IMR-90 (cell line): Measurements from ENCODE around the gene MGST2. TPM values are rescaled to one million over a fixed set of nuclear protein-coding genes. Genes with fewer than 3 reads are reported as not detected.
A peak's percentile ranks its signal among the peaks of the same experiment; 100 is the strongest.

Source experiments
- ATAC-seq: fragments of 200-7000 bp; cut with Tn5 transposase; 2 replicates; pipeline ENCODE4 v1.9.1; 2020; ENCODE audit warnings: low read depth, mild to moderate bottlenecking, moderate library complexity
- BruUV-seq: library from RNA; stranded (reverse); fragments of 400-500 nt; replicated peaks from 2 replicates; lab custom pipeline; 2021; lab: Mats Ljungman, UMichigan
- CTCF ChIA-PET: fragments of 300-600 bp; formaldehyde crosslinking; extraction: SDS; loops from one replicate; lab custom pipeline; 2021; ENCODE audit warnings: antibody characterized with exemption; lab: Yijun Ruan, JAX
- POLR2A ChIA-PET: fragments of 300-600 bp; sonication (Branson Sonifier 250); formaldehyde crosslinking; loops from one replicate; lab custom pipeline; 2022; ENCODE audit warnings: antibody characterized with exemption; ENCODE audit not compliant: unreplicated experiment; lab: Charles Lee
- DNase-seq: peaks from one replicate; pipeline ENCODE4 v3.0.0; 2013
- H2AFZ ChIP-seq: replicated peaks from 2 replicates; pipeline ENCODE3; 2013; ENCODE audit warnings: low read length, mild to moderate bottlenecking; ENCODE audit not compliant: poor library complexity
- H2AK5ac ChIP-seq: 2 replicates; pipeline ENCODE4 v1.6.1; 2013; ENCODE audit warnings: low read depth, low read length, inconsistent platforms
- H2AK9ac ChIP-seq: replicated peaks from 2 replicates; pipeline ENCODE3; 2013; ENCODE audit warnings: mild to moderate bottlenecking, low read depth, low read length, moderate library complexity; ENCODE audit not compliant: poor library complexity
- H2BK120ac ChIP-seq: 2 replicates; pipeline ENCODE4 v1.6.1; 2013; ENCODE audit warnings: low read depth, low read length, inconsistent platforms
- H2BK15ac ChIP-seq: 3 replicates; pipeline ENCODE4 v1.6.1; 2013; ENCODE audit warnings: low read depth, low read length, inconsistent platforms
- H2BK20ac ChIP-seq: 2 replicates; pipeline ENCODE4 v1.6.1; 2013; ENCODE audit warnings: low read depth, mild to moderate bottlenecking, inconsistent platforms, low read length, moderate library complexity
- H2BK5ac ChIP-seq: 2 replicates; pipeline ENCODE4 v1.6.1; 2013; ENCODE audit warnings: mild to moderate bottlenecking, low read depth, low read length, inconsistent platforms; ENCODE audit not compliant: poor library complexity, severe bottlenecking
- H3K14ac ChIP-seq: replicated peaks from 2 replicates; pipeline ENCODE4 v1.6.1; 2013; ENCODE audit warnings: low read depth, low read length, inconsistent platforms
- H3K18ac ChIP-seq: 2 replicates; pipeline ENCODE4 v1.6.1; 2013; ENCODE audit warnings: low read depth, low read length, control low read depth
- H3K23ac ChIP-seq: 2 replicates; pipeline ENCODE4 v1.6.1; 2013; ENCODE audit warnings: low read depth, low read length, inconsistent platforms
- H3K27ac ChIP-seq: 2 replicates; pipeline ENCODE4 v1.5.1; 2013; ENCODE audit warnings: mild to moderate bottlenecking, control low read depth, low read length; ENCODE audit not compliant: insufficient read depth
- H3K27me3 ChIP-seq: 2 replicates; pipeline ENCODE4 v1.6.1; 2013; ENCODE audit warnings: low read length; ENCODE audit not compliant: control insufficient read depth, insufficient read depth
- H3K36me3 ChIP-seq: 2 replicates; pipeline ENCODE4 v1.6.1; 2013; ENCODE audit warnings: low read length, mixed read lengths; ENCODE audit not compliant: control insufficient read depth, insufficient read depth
- H3K4ac ChIP-seq: 2 replicates; pipeline ENCODE4 v1.6.1; 2013; ENCODE audit warnings: low read depth, low read length, inconsistent platforms
- H3K4me1 ChIP-seq: 2 replicates; pipeline ENCODE4 v1.6.1; 2013; ENCODE audit warnings: low read length, mixed read lengths; ENCODE audit not compliant: control insufficient read depth, insufficient read depth
- H3K4me2 ChIP-seq: 2 replicates; pipeline ENCODE4 v1.6.1; 2013; ENCODE audit warnings: low read depth, mild to moderate bottlenecking, control low read depth, low read length, moderate library complexity
- H3K4me3 ChIP-seq: 2 replicates; pipeline ENCODE4 v1.5.1; 2013; ENCODE audit warnings: low read depth, mild to moderate bottlenecking, control low read depth, low read length, moderate library complexity; ENCODE audit not compliant: insufficient read depth
- H3K56ac ChIP-seq: 2 replicates; pipeline ENCODE4 v1.6.1; 2013; ENCODE audit warnings: low read length, inconsistent platforms; ENCODE audit not compliant: insufficient read depth; ENCODE audit errors: extremely low read depth
- H3K79me1 ChIP-seq, 2 experiments: 2 replicates each; pipeline ENCODE4 v1.6.1; 2013; ENCODE audit warnings: low read length in 2 of 2, inconsistent platforms in 1 of 2, low read depth in 1 of 2
- H3K9ac ChIP-seq: 2 replicates; pipeline ENCODE4 v1.6.1; 2013; ENCODE audit warnings: low read depth, low read length, control low read depth
- H3K9me1 ChIP-seq: 2 replicates; pipeline ENCODE4 v1.6.1; 2013; ENCODE audit warnings: low read length, inconsistent platforms; ENCODE audit not compliant: insufficient read depth
- H3K9me3 ChIP-seq: 2 replicates; pipeline ENCODE4 v1.6.1; 2013; ENCODE audit warnings: low read length; ENCODE audit not compliant: control insufficient read depth, insufficient read depth
- H4K20me1 ChIP-seq: 2 replicates; pipeline ENCODE4 v1.6.1; 2013; ENCODE audit warnings: low read length, inconsistent platforms; ENCODE audit not compliant: insufficient read depth
- H4K5ac ChIP-seq: 2 replicates; pipeline ENCODE4 v1.6.1; 2013; ENCODE audit warnings: mild to moderate bottlenecking, low read depth, low read length, control low read depth
- H4K8ac ChIP-seq, 2 experiments: 2 replicates each; pipeline ENCODE4 v1.6.1; 2013; ENCODE audit warnings: low read depth in 2 of 2, low read length in 2 of 2, control low read depth in 1 of 2, inconsistent platforms in 1 of 2
- H4K91ac ChIP-seq: 2 replicates; pipeline ENCODE4 v1.6.1; 2013; ENCODE audit warnings: low read depth, low read length, inconsistent platforms; ENCODE audit not compliant: insufficient read depth
- CEBPB ChIP-seq: IDR thresholded peaks from 2 replicates; pipeline ENCODE4 v1.6.1; 2012; ENCODE audit warnings: low read depth, low read length, improper control_type of control experiment
- RFX5 ChIP-seq: IDR thresholded peaks from 2 replicates; pipeline ENCODE4 v1.8.0; 2012; ENCODE audit warnings: low read depth, mild to moderate bottlenecking, low read length, moderate library complexity
- WGBS, 2 experiments: methylation state at CpG; one replicate each; pipeline versions ENCODE4 v1.1.5 to v1.1.7; 2013; ENCODE audit warnings: missing lambda C conversion rate in 2 of 2; ENCODE audit not compliant: insufficient read length in 1 of 2; ENCODE audit errors: extremely low coverage in 2 of 2; 5-methylcytosine and 5-hydroxymethylcytosine counted together
- dilution Hi-C: fragments of 300-500 bp; cut with HindIII; formaldehyde crosslinking; loops from one replicate; pipeline ENCODE4 v1.14.3; 2018; ENCODE audit warnings: low sequenced_read_pairs; ENCODE audit not compliant: unreplicated experiment
- in situ Hi-C: fragments of 300-500 bp; cut with MboI; formaldehyde crosslinking; loops from 3 replicates; pipeline ENCODE4 v1.14.3; 2019; ENCODE audit warnings: low sequenced_read_pairs, inconsistent platforms, mixed read lengths
- intact Hi-C: fragments of 100-400 bp; cut with micrococcal nuclease; formaldehyde crosslinking; loops from 2 replicates; pipeline ENCODE4 v1.10.0; 2022
- polyA plus RNA-seq, 3 experiments: library from polyadenylated mRNA; depleted of rRNA; stranded (reverse); fragments of >200 nt; gene quantifications; 2 replicates each; pipeline ENCODE4 v1.2.3, GENCODE V29; 2012; ENCODE audit warnings: low replicate concordance in 1 of 3
- total RNA-seq: library from RNA; depleted of rRNA; stranded (reverse); fragments of >200 nt; gene quantifications from 2 replicates; pipeline ENCODE4 v1.2.3, GENCODE V29; 2012
- TF ChIP-seq, protein P1 (sequence below): fragments of 150-350 bp; IDR thresholded peaks from 2 replicates; pipeline ENCODE4 v1.6.1; 2016; ENCODE audit warnings: low read depth, mild to moderate bottlenecking, low read length, moderate library complexity, borderline replicate concordance

MGST2 gene
- total and polyA plus RNA-seq, 2 of the 4 experiments (the other 2 are of a cell fraction), result 4.8 to 10.5 TPM

DNA sequence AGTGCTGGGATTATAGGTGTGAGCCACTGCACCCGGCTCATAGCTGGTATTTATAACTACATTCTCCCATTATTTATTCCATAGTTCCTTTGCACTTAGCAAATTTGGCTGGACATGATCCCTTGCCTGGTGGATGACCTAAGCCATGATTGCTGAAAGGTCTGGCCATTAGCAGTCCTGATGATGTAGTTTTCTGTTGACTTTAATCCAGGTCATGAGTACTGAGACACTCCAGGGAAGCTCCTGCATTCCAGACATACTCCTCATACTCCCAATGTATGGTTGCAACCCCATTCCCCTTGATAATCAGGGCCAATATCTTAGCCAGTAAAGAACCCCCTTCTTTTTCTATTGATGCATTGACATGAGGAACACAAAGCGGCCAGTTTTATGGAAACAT is 24.4 kb upstream of the MGST2 start:
- no peak overlapping the region for H3K56ac ChIP-seq
- ATAC-seq (peak; percentile 80), DNase-seq (peak; percentile 71)
- H4K91ac ChIP-seq, result no peak overlapping the region
- in situ Hi-C loops, result no loop called here
- no peak overlapping the region for H3K4ac ChIP-seq
- H2AK5ac ChIP-seq, result no peak overlapping the region
- no peaks in the 10 kb centered on the region for H4K20me1 ChIP-seq
- H4K5ac ChIP-seq, result no peak overlapping the region
- H3K23ac ChIP-seq, result no peak overlapping the region
- ChIA-PET CTCF (interaction anchor here (0.7 to 1.4 kb wide), 2 partner anchors 11 to 1073 kb away, joined by 3 to 8 read pairs; no protein-coding TSS in a partner anchor), POLR2A (no interaction called here)
- no peak overlapping the region for H2BK20ac ChIP-seq
- no peaks in the 10 kb centered on the region for H3K36me3 ChIP-seq
- TF ChIP-seq RFX5, result no peak
- TF ChIP-seq, protein P1, sequence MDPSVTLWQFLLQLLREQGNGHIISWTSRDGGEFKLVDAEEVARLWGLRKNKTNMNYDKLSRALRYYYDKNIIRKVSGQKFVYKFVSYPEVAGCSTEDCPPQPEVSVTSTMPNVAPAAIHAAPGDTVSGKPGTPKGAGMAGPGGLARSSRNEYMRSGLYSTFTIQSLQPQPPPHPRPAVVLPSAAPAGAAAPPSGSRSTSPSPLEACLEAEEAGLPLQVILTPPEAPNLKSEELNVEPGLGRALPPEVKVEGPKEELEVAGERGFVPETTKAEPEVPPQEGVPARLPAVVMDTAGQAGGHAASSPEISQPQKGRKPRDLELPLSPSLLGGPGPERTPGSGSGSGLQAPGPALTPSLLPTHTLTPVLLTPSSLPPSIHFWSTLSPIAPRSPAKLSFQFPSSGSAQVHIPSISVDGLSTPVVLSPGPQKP, result no peak
- TF ChIP-seq CEBPB, result 0 out of 2 replicates have a peak, but pooled peaks have one; percentile 16
- H3K9ac ChIP-seq, result no peak overlapping the region
- no peak overlapping the region for H4K8ac ChIP-seq
- no peak overlapping the region for H2BK120ac ChIP-seq
- intact Hi-C loops, result no loop called here
- no peak overlapping the region for H2BK15ac ChIP-seq
- no peak overlapping the region for H3K18ac ChIP-seq
- no peak overlapping the region for H3K4me2 ChIP-seq
- no peak overlapping the region for H3K14ac ChIP-seq
- H3K27me3 ChIP-seq, result peaks cover 1% of the 10 kb centered on the region; the same call in 1 of the 2 replicates
- no TSS peak for BruUV-seq
- dilution Hi-C loops, result no loop called here
- H3K79me1 ChIP-seq, result no peaks in the 10 kb centered on the region
- no peak overlapping the region for H2BK5ac ChIP-seq
- peaks cover 7% of the 10 kb centered on the region for H3K9me3 ChIP-seq
- H2AFZ ChIP-seq, result no peak overlapping the region
- H2AK9ac ChIP-seq, result no peak overlapping the region
- WGBS, 2 experiments, result no CpG with 5 or more reads among the region's 2 CpGs
- no peak overlapping the region for H3K27ac ChIP-seq
- peaks cover 2% of the 10 kb centered on the region; the same call in 1 of the 2 replicates for H3K4me1 ChIP-seq
- H3K4me3 ChIP-seq, result no peak overlapping the region
- H3K9me1 ChIP-seq, result 0 out of 2 replicates have a peak, but pooled peaks cover 2% of the 10 kb centered on the region
